NCI-H2107 treated with DMSO at 0.1 percent for 48 hours (cell line): ENCODE results near the gene LGALS4.
"Not testable (repeated sequence)": the region's sequence is repeated elsewhere in the genome, so short reads cannot be mapped to it uniquely, and the experiment has no call there.

Experiments
- DNase-seq: peaks from one replicate; lab custom pipeline; 2025; ENCODE audit not compliant: unreplicated experiment; lab: John Stamatoyannopoulos, UW

LGALS4 gene, protein sequence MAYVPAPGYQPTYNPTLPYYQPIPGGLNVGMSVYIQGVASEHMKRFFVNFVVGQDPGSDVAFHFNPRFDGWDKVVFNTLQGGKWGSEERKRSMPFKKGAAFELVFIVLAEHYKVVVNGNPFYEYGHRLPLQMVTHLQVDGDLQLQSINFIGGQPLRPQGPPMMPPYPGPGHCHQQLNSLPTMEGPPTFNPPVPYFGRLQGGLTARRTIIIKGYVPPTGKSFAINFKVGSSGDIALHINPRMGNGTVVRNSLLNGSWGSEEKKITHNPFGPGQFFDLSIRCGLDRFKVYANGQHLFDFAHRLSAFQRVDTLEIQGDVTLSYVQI

DNA sequence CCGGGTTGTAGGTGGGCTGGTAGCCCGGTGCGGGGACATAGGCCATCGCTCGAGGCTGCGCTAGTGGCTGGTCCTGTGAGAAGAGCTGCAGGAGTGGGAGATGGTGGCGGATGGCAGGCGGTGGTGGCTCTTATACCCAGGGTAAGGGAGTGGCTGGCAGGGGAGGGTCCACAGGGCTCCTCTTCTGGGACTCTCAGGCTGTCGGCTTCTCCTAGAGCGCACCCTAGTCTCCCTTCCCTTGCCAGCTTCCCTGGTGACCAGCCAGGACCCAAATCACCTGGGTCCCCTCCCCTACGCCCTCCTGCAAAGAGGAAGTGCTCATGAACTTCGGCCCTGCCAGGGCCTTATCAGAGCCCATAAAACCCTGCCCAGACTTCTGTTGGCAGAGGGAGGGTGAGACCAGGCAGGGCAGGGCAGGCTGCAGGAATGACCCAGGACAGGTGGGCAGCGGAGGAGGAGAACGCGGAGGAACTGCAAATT, at the start of gene LGALS4:
TSS of gene LGALS4 (minus strand) at position 105 of the 480 bp plus-strand sequence. CDS start at position 46, 59 bp downstream.
- DNase-seq, result no peak

DNA sequence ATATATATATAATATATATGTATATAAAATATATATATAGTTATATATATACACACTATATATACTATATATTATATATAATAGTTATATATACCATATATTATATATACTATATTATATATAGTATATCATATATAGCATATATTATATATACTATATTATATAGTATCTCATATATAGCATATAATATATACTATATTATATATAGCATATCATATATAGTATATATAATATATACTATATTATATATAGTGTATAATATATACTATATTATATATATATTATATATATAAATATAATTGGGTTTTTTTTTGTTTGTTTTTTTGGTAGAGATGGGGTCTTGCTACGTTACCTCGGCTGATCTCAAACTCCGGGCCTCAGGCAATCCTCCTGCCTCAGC, 48.6 kb upstream of the LGALS4 start:
- DNase-seq, result no peak

DNA sequence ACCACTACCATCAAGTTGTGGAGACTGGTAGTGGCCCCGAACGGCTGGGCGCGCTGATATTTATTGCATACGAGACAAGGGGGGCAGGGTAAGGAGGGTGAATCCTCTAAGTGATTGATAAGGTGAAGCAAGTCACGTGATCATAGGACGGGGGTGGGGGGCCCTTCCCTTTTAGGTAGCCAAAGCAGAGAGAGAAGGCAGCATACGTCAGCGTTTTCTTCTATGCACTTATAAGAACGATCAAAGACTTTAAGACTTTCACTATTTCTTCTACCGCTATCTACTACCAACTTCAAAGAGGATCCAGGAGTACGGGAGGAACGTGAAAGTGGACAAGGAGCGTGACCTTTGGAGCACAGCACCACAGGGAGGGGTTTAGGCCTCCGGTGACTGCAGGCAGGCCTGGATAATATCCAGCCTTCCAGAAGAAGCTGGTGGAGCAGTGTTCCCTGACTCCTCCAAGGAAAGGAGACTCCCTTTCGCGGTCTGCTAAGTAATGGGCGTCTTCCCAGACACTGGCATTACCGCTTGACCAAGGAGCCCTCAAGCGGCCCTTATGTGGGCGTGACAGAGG, 47.0 kb upstream of the LGALS4 start:
- DNase-seq, result not testable (repeated sequence)

DNA sequence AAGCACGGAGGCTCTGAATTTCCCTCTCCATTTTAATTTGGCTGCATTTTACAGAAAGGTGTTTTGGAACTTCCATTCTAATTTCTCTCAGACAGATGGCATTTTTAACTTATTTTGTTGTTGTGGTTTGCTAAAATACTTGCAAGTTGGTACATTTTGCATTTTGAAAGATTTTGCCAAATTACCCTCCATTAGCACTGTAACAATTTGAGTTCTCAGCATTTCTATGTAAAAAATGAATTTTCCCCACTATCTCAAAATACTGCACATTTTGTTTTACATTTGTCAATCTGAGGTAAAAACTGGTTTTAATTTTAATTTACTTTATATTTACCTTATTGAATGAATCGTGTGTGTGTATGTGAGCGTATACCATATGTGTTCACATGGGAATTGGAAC, 44.1 kb upstream of the LGALS4 start:
- DNase-seq, result no peak

DNA sequence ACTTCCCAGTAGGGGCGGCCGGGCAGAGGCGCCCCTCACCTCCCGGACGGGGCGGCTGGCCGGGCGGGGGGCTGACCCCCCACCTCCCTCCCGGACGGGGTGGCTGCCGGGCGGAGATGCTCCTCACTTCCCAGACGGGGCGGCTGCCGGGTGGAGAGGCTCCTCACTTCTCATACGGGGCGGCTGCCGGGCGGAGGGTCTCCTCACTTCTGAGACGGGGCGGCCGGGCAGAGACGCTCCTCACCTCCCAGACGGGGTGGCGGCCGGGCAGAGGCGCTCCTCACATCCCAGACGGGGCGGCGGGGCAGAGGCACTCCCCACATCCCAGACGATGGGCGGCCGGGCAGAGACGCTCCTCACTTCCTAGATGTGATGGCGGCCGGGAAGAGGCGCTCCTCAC, 43.0 kb upstream of the LGALS4 start:
- not testable (repeated sequence) for DNase-seq

DNA sequence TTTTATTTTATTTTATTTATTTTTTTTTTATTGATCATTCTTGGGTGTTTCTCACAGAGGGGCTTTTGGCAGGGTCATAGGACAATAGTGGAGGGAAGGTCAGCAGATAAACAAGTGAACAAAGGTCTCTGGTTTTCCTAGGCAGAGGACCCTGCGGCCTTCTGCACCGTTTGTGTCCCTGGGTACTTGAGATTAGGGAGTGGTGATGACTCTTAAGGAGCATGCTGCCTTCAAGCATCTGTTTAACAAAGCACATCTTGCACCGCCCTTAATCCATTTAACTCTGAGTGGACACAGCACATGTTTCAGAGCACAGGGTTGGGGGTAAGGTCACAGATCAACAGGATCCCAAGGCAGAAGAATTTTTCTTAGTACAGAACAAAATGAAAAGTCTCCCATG, 42.2 kb upstream of the LGALS4 start:
- not testable (repeated sequence) for DNase-seq

DNA sequence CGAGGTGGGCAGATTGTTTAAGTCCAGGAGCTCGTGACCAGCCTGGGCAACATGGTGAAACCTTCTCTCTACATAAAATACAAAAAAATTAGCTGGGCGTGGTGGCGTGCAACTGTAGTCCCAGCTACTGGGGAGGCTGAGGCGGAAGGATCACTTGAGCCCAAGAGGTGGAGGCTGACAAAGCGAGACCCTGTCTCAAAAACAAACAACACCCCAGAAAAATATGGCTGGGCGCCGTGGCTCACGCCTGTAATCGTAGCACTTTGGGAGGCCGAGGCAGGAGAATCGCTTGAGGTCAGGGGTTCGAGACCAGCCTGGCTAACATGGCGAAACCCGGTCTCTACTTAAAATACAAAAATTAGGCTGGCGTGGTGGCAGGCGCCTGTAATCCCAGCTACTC, 40.5 kb upstream of the LGALS4 start:
- DNase-seq, result no peak

DNA sequence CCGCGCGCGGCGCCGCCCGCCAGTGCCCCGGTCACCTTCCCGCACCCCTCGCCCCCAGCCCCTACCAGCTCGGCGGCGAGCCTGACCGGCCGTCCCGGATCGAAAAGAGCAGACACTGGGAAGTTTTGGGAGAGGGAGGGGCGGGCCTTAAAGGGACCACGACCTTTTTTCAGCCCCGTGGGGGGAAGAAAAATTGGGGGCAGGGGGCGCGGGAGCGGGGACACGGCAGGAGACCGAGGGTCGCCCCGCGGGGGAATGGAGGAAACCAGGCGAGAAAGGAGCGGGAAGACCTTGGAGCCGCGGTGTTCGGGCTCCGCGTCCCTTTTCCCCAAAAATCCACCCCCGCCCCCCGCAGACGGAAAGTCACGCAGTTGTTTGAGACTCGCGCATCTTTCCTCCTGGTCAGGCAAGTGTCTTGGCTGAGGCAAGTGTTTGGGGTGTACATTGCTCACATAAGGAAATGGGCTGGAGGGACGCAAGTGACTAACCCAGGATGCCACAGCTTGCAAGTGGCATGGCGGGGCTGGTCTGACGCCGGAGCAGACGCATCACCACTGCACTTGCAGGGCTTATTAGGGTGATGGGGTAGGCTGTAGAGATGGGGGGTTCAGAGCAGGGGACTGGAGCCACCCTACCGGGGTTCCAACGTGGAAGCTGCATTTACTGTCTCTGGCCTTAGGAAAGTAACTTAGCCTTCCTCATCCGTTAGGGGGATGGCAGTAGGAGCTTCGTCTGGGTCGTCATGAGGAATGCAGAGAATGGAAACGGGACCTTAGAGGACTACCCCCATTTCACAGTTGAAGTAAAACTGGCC, 39.7 kb upstream of the LGALS4 start:
- DNase-seq, result no peak

DNA sequence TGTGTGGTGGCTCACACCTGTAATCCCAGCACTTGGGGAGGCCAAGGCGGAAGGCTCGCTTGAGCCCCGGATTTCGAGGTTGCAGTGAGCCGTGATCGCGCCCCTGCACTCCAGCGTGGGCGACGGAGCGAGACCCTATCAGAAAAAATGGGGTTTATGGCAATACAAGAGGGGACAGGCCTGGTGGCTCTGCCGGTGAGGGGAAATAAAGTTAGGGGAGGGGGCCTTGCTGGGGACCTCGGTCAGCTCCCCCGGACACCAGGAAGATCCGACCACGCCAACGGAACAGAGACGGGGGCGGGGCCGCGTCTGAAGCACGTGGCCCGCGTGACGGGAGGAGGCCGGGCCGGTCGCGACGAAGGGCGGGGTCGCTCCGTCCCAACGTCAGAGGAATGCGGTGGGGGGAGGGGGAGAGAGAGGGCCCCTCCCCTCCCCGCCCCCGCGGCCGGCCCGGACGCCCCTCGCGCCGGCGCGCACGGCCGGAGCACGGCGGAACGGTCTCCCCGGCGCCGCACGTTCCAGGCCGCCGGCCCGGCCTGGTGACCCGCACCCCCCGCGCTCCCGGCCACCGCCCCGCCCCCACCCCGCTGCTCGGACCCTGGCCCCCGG, 39.0 kb upstream of the LGALS4 start:
- peak; percentile 56 for DNase-seq

DNA sequence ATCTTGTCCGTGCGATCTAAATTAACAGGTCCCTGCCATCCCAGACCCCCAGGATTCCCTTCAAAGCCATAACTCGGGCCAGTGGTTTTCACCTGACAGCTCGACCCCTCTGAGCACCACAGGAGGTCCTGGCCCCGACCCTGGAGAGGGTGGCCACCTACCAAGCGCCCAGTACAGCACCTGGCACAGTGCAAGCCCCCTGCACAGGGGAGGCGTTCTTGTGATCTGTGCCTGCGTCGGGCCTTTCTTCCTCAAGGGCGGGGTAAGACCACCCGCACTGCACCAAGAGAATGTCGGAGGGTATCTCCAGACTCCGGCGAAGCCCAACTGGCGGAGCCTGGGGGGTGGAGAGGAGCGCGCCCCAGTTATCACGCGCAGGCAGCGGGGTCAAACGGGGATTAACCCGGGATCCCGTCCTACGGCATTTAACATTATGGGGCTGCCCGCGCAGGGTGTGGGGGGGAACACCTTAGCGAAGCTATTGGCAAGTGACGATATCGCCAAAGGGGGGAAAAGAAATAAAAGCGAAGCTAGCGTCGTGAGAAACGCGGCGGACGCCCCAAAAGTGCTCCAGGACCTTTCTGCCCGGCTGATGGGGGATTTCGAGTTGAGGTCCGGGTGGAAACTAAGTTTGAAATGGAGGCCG, 38.4 kb upstream of the LGALS4 start:
- no peak for DNase-seq

DNA sequence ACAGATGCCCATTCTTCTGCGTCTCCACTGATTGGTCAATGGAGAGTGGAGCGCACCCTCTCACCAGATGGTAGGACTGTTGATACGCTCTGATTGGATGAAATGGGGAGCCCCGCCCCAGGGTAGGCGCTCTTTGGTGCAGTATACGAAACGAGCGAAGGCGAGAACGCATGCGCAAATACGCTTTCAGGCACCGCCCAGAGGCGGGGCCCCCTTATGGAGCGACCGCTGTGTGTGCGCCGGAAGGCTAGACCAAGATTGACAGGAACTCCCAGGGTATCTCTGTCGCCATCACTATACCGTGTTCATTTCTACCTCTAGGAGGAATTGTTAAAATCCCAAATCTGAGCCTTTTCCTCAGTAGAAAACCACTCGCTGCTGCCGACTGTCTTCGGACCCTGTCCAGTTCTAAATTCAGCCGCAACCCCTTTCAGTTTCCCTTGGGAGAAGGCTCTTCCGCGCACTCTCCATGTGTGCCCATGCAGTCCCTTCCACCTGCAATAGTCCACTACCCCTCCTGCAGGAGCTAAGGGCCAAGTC, 37.8 kb upstream of the LGALS4 start:
- peak; percentile 100 for DNase-seq

DNA sequence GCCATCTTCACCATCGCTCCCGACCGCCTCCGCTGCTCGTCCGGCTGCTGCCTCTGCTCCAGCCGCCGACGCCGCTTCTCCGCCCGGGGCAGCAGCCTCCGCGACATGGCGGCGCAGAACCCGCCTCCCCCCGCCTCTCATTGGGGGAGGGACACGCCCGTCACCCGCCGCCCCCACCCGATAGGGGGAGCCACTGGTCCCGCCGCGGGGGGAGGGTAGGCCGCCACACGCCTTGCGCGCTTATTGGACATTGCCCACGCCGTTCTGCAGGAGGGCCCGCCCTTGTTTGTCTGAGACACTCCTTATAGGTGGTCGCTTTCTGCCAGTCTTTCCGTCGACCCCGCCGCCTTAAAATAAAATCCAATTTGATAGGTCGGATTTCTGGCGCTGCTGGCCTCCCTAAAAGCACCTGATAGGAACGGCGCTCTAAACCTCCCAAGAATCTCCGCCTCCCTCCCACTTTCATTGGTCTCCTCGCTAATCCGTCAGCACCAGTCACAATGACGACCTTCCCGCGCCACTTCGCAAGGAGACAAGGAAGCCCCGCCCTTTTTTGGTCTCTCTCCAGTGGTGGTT, 37.2 kb upstream of the LGALS4 start, which contains the start of gene HNRNPL:
TSS of gene HNRNPL (minus strand) at position 127 of the 576 bp plus-strand sequence. CDS start at position 107, 20 bp downstream.
- peak; percentile 100 for DNase-seq

DNA sequence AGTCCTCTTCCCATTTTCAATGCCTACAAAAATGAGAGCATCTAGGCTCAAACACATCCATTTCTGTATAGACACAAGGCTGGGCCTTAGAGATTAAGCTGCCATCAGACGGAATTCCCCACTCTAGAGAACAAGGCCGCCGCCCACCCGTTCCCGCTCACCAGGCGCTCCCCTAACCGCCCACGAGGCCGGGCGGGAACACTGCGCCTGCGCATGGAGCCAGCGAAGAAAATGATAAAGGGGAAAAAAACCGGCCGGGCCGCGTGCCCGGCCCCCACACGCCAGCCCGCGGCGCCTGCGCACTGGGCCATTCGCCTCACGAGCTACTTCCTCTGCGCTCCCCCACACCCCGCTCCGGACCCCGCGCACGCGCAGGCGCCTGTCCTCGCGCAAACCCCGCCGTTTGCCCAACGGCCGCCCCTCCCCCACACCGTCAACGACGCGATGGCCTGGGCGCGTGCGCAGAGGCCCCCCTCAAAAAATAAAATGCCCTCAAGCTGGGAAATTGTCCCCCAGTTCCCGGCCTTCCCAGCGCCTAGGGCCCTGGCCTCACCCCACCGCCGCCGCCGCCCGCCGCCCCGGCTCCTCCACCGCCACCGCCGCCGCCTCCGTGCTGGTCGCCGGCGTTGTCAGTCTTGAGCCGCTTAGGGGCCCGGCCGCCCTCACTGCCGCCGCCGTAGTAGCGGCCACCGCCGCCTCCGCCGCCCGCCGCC, 36.6 kb upstream of the LGALS4 start:
- peak; percentile 86 for DNase-seq

DNA sequence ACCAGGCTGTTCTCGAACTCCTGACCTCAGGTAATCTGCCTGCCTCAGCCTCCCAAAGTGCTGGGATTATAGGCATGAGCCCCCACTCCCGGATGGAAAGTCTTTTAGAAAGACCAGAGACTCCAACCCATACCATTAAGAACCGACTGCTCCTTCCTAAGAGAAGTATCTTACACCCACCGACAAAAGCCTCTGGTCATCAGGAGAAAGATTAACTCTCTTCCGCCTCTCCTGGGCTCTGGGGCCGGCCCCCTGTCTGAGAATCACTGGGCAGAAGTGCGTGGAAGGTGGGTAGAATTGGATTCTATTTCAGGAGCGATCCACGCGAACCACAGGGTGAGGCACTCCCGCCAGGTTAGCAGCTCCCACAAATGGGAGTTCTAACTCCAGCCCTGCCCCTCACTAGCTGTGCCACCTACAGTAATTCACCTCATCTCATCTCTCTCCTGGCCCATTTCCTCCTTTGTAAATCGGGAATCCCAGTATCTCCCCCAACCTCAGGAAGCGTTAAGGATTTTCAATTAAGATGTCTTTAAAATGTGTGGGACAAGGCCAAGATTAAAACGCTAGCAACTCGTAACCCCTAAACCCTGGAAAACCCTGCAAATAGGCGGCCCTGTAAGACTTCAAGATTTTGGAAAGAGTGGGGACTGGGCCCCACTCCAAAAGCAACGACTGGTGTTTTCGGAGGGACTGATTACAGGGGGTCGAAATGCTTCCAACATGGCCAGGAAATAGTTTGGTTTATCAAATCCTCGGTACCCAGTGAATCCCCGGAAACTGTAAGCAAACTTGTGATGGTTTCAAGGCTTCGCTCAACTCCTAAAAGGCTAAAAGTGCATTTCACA, 35.8 kb upstream of the LGALS4 start:
- no peak for DNase-seq

DNA sequence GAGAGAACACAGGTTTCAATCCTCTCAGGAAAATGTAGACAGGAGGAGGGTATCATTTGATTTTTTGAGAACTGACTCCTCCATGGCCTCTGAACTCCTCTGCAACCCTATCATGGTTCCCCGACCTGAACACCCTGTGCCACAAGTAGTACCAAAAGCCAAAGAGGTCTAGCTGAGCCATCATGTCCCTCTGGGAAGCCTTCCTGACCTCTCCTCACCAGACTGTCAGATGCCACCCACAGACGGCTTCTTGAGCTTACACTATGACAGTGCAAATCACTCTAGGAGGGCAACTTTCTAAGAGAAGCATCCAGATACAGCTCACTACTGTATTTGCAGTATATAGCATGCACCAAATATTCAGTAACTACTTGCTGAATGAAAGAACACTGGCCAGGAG, 33.4 kb upstream of the LGALS4 start:
- DNase-seq, result no peak

DNA sequence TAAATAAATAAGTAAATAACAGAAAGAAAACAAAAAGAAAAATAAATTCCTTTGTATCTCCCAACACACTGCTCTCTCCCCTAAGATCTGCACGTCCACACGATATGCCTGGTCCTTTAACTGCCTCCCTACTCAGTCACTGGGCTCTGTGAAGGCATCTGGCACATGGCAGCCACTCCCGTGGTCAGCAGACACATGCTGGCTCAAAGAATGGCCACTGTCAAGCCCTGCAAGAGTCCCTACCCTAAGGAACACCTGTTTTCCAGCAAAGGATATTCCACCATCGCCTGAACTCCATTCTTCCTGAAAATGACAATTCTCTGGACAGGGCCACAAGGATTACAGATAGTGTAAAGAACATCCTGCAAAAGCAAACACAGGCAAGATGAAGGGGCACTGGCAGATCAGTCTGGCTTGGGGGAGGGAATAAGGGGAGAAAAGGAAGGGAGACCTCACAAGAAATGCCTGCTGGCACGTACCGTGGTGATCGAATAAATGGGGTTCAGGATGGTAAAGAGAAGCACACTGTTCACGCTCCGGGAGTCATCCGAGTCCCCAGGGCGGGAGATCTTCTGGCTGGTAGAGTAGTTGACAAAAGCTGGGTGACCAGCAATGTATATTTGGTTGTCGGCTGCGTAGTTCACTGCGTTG, 32.8 kb upstream of the LGALS4 start:
- DNase-seq, result no peak

DNA sequence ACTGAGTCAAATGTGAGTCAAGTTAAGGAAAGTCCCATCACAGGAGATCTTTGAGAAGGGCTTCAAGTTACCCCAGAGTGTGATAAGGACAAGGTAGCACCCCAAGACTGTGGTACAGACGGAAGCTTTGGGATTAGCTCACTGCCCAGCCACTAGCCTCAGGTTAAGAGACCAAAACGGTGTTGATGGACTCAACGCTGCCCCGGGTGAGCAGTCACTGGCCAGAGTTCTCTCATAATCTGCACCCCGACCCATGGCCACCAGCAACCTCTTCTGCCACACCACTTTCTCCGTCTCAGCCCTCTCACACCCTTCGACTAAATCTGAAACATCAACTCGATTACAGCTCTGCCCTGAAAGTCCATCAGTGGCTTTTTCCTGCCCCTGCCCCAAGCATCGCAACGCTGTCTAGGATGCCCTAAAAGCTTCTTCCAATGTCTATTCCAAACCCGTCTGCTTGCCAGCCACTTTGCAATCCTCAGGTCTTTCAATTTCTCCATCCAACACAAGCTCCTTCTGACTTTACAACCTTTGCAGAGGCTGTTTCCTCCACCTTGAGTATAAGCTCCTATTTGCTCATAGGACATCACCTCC, 31.4 kb upstream of the LGALS4 start:
- DNase-seq, result no peak
